Measurements from ENCODE around the gene BBS2.

DNA sequence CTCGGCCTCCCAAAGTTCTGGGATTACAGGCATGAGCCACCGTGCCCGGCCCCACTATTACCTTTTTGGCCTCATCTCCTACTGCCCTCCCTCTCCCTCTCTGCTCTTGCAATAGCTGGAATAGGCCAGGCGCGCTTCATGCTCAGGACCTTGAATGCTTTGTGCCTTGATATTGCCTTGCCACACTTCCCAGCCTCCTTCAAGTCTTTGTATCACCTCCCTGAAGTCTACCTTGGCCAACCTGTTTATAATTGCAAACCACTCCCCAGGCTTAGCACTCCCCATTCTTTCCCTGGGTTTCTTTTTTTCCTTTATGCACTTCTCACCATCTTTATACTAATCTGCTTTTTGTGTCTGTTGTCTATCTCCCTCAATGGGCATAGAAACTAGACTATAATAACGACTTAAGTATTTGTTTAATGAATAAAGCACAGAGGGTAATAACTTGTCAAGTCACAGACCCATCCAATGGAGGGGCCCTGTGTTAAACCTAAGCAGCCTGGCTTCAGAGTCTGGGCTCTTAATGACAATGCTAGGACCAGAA is 61.8 kb downstream of the BBS2 start:
- TF ChIP-seq, protein P1, sequence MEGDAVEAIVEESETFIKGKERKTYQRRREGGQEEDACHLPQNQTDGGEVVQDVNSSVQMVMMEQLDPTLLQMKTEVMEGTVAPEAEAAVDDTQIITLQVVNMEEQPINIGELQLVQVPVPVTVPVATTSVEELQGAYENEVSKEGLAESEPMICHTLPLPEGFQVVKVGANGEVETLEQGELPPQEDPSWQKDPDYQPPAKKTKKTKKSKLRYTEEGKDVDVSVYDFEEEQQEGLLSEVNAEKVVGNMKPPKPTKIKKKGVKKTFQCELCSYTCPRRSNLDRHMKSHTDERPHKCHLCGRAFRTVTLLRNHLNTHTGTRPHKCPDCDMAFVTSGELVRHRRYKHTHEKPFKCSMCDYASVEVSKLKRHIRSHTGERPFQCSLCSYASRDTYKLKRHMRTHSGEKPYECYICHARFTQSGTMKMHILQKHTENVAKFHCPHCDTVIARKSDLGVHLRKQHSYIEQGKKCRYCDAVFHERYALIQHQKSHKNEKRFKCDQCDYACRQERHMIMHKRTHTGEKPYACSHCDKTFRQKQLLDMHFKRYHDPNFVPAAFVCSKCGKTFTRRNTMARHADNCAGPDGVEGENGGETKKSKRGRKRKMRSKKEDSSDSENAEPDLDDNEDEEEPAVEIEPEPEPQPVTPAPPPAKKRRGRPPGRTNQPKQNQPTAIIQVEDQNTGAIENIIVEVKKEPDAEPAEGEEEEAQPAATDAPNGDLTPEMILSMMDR (IDR thresholded peaks at IDR 0.05; ENCODE audit: borderline replicate concordance, extremely low read depth, low read length, poor library complexity, severe bottlenecking): no peak
- TF ChIP-seq EZH2 (IDR thresholded peaks at IDR 0.05; ENCODE audit: borderline replicate concordance, low read depth, low read length, severe bottlenecking): no peak

All from DND-41 (cell line).